HFF-Myc (cell line): ENCODE results near the gene ZC3HAV1.

Experiments used
- DNase-seq: peaks from one replicate; pipeline ENCODE4 v3.0.0-alpha.2; 2011; ENCODE audit warnings: low read depth; ENCODE audit errors: extremely low read depth
- H3K4me3 ChIP-seq: replicated peaks from 2 replicates; pipeline ENCODE4 v1.5.1; 2011; ENCODE audit warnings: low read depth, mild to moderate bottlenecking, control low read depth, low read length
- TF ChIP-seq, protein P1 (sequence below): IDR thresholded peaks from 2 replicates; pipeline ENCODE4 v1.5.1; 2012; ENCODE audit warnings: mild to moderate bottlenecking, low read depth, low read length, control low read depth; ENCODE audit errors: missing control alignments

ZC3HAV1 gene

DNA sequence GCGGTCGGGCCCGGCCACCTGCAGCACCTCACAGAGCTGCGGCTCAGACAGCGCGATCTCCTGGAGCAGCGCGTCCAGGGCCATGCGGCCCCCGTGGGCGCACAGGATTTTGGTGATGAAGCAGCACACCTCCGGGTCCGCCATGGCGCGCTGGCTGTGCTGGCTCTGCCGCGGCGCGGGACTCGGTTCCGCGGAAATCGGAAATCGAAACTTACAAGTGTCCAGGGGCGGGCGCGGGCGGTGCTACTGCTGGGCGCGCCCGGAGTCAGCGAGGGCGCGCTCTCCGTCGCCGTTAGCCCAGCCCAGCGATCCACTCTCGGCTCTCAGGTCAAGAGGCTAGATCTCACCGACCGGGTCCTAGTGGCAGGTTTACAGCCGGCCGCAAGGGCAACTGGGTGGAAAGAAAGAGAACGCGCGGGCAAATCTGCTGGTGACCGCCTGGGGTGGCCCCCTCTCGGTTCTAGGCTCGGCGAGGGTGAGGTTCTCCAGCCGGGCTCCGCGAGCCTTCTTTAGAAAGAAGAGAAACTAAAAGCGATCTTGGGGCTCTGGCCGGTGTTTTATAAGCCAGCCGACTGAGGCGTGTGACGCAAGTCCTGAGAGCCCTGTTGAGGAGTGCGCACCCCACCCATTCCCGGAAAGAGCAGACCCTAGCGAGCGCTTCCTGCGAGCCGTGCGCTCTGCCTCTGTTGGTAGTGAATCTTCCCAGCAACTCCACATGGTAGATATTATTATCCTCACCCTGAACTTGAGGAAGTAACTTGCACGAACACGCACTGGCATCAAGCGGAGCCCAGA lies at the start of gene ZC3HAV1:
TSS of gene ZC3HAV1 (minus strand) at position 533 of the 795 bp plus-strand sequence. CDS start at position 144, 389 bp downstream.
- H3K4me3 ChIP-seq = peak within 1 kb of the TSS; percentile 92
- DNase-seq = peak; percentile 67
- TF ChIP-seq, protein P1, sequence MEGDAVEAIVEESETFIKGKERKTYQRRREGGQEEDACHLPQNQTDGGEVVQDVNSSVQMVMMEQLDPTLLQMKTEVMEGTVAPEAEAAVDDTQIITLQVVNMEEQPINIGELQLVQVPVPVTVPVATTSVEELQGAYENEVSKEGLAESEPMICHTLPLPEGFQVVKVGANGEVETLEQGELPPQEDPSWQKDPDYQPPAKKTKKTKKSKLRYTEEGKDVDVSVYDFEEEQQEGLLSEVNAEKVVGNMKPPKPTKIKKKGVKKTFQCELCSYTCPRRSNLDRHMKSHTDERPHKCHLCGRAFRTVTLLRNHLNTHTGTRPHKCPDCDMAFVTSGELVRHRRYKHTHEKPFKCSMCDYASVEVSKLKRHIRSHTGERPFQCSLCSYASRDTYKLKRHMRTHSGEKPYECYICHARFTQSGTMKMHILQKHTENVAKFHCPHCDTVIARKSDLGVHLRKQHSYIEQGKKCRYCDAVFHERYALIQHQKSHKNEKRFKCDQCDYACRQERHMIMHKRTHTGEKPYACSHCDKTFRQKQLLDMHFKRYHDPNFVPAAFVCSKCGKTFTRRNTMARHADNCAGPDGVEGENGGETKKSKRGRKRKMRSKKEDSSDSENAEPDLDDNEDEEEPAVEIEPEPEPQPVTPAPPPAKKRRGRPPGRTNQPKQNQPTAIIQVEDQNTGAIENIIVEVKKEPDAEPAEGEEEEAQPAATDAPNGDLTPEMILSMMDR = no peak

DNA sequence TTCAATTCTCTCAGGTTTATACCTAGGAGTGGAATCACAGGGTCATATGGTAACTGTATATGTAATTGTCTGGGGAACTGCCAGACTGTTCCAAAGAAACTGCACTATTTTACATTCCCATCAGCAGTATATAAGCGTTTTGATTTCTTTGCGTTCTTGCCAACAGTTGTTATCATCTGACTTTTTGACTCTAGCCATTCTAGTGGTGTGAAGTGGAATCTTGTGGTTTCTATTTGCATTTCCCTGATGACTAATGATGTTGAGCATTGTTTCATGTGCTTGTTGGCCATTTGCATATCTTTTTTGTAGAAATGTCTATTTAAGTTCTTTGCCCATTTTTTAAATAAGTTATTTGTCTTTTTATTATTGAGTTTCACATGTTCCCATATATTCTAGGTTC lies 44.3 kb upstream of the ZC3HAV1 start:
- no peak overlapping the region for H3K4me3 ChIP-seq
- TF ChIP-seq, protein P1 = no peak
- peak; percentile 9 for DNase-seq

DNA sequence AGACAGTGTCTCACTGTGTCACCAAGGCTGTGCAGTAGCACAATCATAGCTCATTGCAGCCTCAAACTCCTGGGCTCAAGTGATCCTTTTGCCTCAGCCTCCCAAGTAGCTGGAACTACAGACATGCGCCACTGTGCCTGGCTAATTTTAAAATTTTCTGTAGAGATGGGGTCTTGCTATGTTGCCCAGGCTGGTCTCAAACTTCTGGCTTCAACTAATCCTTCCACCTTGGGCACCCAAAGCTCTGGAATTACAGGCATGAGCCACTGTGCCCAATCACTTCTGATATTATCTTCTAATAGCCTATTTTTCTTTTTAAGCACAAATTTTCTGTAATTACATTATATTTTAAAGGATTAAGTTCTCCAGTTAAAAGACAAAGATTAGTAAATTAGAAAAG lies 42.6 kb upstream of the ZC3HAV1 start:
- no peak for DNase-seq
- TF ChIP-seq, protein P1 = no peak

DNA sequence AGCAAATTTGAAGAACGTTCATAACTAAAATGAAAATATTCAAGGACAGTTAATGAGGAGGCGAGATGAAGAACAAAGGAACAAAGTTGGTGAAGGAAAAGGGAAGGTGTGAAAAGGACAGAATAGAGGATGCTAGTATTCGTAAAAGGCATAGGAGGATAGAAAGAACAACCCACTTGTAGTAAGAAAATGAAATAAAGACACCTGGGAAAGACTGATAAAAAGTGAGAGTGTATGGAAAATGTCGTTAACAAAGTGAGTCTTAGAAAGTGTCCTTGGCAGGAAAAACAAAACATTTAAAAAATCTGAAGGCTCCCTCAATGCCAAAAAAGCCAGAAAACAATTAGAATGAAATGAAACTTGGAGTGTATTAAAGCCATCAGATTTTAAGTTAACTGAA lies 29.6 kb upstream of the ZC3HAV1 start:
- TF ChIP-seq, protein P1 = no peak
- no peak overlapping the region for H3K4me3 ChIP-seq
- no peak for DNase-seq

More for the DNA sequence above, 42.6 kb upstream of the ZC3HAV1 start:
- no peak overlapping the region for H3K4me3 ChIP-seq

DNA sequence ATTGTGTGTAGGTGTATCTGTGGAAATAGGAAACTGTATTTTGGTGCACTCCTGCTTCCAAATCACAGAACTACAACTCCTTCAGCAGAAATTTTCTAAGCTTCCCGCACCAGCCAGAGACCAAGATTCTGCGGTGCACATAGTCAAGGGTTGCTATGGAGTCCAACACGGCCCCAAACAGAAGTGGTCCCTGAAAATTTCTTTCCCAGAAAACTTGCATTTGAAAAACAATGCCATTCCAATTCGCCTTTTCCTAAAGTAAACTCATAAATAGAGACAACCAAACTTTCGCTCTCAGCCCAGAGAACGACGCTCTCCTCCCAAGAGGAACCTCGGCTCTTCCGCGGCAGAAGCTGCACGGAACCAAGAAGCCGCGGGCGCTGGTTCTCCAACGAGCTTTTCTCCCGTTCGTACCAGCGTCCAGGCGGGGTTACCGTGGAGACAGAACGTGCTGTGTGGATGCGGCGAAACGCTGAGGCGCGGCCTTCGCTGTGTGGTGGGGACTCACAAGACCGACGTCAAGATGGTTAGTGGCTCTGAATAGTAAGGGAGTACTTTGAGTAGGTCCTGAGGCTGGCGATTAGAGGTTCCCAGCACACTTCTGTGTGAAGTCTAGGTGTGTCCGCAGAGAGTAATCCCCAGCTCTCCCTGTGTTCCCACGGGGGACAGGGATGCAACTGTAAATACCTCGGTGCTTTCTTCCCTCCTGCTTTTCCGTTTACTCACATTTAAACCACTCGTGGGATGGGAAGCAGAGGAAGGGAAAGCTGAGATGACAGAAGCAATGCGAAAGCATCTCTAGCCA lies 24.0 kb upstream of the ZC3HAV1 start:
- peak overlapping the region; percentile 67 for H3K4me3 ChIP-seq
- TF ChIP-seq, protein P1 = no peak
- DNase-seq = peak; percentile 58

DNA sequence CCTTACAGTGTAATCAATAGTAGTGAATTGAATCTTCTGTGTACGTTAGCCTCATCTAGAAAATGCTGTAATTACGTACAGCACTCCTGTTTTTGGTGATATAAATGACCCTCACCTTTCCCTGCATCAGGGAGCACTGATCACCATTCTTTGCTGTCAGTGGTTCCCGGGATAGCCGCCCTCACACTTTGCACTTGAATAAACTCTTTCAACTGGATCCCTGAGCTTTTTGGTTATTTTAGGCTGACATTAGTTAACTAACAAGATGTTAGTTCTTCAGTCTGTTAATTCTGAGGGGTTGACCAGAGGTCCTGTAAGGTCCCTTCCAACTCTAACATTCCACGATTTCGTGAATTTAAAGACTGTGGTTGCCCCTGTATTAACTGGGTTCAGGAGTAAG lies 23.4 kb upstream of the ZC3HAV1 start:
- TF ChIP-seq, protein P1 = no peak
- H3K4me3 ChIP-seq = peak overlapping the region; percentile 67
- DNase-seq = no peak
